GM12872 (cell line): ENCODE measurements around the gene LYPD4.

Experiments used
- TF ChIP-seq, protein P1 (sequence below): IDR thresholded peaks from 3 replicates; pipeline ENCODE4 v1.5.1; 2011; ENCODE audit warnings: low read depth, mild to moderate bottlenecking, low read length, moderate library complexity; ENCODE audit not compliant: insufficient read depth

The LYPD4 gene

DNA sequence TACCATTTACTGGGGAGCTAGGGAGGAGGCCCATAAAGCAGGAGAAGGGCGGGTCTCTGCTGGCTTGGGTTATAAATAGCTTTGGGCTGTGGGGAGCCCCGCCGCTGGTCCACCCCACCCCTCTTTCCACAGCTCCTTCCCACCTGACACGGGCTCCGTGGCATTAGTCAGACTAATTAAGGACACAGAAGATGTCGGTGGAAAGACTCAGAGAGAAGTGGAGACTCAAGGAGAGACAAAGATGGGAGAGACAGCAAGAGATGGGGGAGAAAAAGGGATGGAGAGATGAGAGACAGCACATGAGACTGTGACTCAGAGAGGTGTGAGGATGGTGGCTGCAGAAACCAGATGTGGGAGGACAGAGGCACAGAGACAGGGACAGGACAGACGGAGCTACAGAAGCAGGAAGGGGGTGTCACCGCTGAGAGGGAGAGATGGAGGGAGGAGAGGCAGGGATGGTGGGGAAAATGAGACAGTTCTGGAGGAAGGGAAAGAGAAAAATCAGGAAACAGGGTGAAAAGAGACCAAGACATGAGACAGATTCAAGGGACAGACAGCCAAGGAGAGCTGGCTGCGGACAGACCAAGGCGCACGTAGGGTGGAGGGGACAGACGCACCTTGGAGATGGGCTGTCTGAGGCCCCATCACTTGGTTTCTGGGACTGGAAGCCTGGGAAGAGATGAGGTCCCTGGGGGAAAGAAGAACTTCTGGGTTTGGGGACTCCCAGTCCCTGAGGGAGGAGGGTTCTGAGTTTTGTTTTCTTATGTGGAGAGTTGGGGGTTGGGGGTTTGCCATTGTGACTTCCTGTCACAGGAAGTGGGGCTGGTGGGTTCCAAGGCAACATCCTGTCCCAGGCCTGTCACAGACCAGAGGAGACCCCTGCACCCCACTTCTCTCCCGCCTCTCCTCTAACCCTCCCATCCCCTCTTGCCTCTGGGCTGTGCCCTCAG, 42.6 kb upstream of the LYPD4 start:
- TF ChIP-seq, protein P1, sequence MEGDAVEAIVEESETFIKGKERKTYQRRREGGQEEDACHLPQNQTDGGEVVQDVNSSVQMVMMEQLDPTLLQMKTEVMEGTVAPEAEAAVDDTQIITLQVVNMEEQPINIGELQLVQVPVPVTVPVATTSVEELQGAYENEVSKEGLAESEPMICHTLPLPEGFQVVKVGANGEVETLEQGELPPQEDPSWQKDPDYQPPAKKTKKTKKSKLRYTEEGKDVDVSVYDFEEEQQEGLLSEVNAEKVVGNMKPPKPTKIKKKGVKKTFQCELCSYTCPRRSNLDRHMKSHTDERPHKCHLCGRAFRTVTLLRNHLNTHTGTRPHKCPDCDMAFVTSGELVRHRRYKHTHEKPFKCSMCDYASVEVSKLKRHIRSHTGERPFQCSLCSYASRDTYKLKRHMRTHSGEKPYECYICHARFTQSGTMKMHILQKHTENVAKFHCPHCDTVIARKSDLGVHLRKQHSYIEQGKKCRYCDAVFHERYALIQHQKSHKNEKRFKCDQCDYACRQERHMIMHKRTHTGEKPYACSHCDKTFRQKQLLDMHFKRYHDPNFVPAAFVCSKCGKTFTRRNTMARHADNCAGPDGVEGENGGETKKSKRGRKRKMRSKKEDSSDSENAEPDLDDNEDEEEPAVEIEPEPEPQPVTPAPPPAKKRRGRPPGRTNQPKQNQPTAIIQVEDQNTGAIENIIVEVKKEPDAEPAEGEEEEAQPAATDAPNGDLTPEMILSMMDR: no peak

DNA sequence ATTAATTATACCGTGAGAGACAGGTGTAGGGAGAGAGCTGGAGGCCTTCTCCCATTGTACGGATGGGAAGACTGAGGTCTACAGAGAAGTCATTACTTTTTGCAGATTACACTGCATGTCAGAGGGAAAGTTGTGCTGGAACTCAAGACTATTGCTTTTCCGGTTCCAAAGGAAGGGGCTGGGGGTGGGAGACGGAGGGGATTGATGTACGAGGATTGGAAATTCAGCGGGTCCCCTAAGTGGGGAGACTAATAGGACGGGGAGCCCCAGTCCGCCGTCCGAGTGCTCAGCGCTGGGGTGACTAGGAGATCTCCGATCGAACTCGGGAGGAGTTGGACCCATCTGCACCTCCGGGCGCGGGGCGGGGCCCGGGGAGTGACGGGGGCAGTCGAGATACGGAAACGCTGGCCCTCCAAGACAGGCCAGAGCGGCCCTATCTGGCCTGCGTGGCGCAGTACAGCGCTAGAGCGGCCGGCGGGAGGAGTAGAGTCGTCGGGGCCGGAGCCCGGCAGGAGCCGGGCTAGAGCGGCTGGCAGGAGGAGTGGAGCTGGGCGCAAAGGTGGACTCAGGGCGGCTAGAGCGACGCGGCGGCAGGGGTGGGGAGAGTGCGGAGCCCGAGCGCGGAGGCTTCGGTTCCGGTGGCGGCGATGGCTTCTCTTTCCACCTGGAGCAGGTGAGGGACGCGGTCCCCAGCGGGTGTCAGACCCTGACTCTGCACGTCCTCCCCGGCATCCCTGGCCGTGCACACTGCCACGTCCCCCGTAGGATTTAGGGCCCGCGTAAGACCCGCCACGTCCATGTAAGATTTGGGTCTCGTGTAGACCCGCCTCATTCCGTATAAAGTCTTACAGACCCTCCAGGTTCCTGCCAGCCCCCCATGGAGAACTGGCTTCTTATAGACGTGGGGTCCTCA, 39.6 kb upstream of the LYPD4 start:
- TF ChIP-seq, protein P1: no peak

DNA sequence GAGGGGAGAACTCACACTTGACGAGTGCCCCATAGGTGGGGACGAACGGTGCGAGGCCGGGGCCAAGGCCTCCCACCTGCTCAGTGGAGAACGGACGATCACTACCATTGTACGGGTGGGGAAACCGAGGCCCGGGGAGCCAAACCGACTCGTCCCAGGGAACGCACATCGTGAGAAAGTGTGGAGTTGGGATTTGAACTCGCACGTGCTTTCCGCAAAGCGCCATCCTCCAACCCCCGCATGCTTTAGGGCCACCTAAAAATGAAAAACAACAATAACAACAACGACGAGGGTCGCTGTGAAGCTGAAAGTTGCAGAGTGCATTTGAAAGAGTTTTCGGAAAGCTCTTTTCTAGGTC, 39.0 kb upstream of the LYPD4 start:
- TF ChIP-seq, protein P1: no peak

DNA sequence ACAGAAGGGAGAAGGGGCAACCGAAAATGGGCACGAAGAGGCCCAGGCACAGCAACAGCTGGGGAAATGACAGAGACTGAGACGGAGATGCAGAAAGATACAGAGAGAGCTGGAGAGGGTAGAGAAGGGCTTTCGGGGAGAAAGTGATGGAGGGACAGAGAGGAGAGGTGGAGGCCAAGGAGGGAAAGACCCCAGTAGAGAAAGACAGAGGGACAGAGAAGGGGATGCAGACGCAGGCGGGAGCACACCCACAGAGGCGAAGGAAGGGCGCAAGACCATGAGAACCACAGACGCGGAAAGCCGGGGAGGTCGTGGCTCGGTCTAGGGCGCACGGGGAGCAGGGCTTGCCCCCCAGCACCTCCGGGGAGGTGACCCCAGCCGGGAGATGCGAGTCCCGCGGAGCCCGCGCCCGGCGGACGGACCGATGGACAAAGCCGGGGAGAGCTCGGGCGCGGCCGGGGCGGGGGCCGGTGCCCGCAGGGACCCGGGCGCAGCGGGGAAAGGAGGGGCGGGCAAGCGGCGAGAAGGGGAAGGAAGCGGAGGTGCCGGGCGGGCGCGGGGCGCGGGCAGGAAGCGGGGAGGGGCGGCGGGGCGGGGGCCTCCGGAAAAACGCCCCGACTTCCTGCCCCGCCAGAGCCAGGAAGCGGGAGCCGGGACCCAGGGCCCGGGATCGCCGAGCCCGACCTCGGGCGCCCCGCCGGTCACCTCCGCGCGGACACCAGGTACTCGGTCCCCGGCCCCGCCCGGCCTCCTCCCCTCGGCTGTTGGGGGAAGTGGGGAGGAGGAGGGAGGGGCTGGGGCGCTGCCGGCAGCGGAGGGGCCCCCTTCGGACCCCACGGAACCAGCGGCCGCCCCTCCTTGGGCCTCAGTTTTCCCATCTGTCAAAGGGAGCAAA, 38.3 kb upstream of the LYPD4 start, which contains the start of gene ARHGEF1:
Gene ARHGEF1 (plus strand): TSS at position 617 of the 895 bp plus-strand sequence. CDS start 4,899 bp downstream, outside the sequence.
- TF ChIP-seq, protein P1: no peak

DNA sequence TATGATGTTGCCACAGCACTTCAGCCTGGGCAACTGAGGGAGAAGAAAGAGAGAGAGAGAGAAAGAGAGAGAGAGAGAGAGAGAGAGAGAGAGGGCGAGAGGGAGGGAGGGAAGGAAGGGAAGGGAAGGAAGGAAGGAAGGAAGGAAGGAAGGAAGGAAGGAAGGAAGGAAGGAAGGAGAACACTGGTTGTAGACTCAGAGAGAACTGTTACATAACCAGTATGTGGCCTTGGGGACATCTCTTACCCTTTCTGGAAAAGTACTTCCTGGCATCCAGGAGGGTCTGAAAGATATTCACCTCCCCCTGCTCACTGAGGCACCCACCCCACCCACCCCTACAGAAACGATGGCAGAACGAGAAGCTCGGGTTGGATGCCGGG, 35.8 kb upstream of the LYPD4 start:
- TF ChIP-seq, protein P1: no peak

DNA sequence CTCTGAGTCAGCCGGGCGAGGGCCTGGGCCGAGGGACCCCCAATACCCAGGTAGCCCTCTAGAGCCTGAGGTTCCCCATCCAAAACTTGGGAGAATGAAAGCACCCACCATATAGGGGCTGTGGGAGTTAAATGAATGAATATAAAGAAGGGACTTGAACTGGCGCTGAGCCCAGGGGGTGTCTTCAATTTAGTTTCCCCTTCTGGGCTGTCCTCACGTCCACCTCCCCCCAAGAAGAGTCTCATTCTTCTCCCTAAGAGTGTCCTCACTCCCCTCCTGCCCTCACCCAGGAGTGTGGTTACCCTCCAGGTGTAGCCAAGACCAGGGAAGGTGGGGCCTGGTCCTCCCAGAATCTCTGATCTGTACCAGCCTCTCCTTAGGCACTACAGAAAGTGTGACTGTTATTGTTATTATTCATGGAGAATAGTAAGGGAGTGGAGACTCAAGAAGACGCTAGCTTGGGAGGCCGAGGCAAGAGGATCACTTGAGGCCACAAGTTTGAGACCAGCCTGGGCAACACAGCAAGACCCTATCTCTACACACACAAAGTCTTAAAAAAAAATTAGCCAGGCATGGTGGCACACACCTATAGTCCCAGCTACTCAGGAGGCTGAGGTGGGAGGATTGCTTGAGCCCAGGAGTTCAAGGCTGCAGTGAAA, 35.3 kb upstream of the LYPD4 start:
- TF ChIP-seq, protein P1: no peak
